OCI-LY7 (cell line): ENCODE data around the gene FLAD1. TPM values are rescaled to one million over a fixed set of nuclear protein-coding genes. Genes with fewer than 3 reads are reported as not detected.

Source experiments
- BruUV-seq: library from RNA; stranded (reverse); fragments of 400-500 nt; replicated peaks from 2 replicates; lab custom pipeline; 2021; lab: Mats Ljungman, UMichigan
- CTCF ChIA-PET: fragments of 300-600 bp; sonication (Branson Sonifier 250); formaldehyde crosslinking; loops from one replicate; lab custom pipeline; 2022; ENCODE audit warnings: antibody characterized with exemption; ENCODE audit not compliant: unreplicated experiment; lab: Charles Lee
- POLR2A ChIA-PET: fragments of 300-600 bp; sonication (Branson Sonifier 250); formaldehyde crosslinking; loops from one replicate; lab custom pipeline; 2022; ENCODE audit warnings: antibody characterized with exemption; lab: Charles Lee
- DNase-seq: peaks from one replicate; pipeline ENCODE4 v3.0.0-alpha.2; 2015; ENCODE audit warnings: low spot score
- H2AFZ ChIP-seq: fragments of 200-600 bp; sonication (generic), shearing (Covaris generic); 2 replicates; pipeline ENCODE4 v1.6.1; 2014; ENCODE audit warnings: mild to moderate bottlenecking, antibody characterized with exemption, low read length, moderate library complexity
- H3K27ac ChIP-seq: fragments of 200-600 bp; sonication (generic); 2 replicates; pipeline ENCODE4 v1.5.1; 2014; ENCODE audit warnings: mixed run types, low read depth, mild to moderate bottlenecking, moderate library complexity, low read length, inconsistent platforms; ENCODE audit not compliant: poor library complexity, severe bottlenecking
- H3K36me3 ChIP-seq: fragments of 200-600 bp; sonication (generic); 2 replicates; pipeline ENCODE4 v1.6.1; 2014; ENCODE audit warnings: mild to moderate bottlenecking, antibody characterized with exemption, low read length, moderate library complexity, mixed read lengths; ENCODE audit not compliant: insufficient read depth
- H3K4me1 ChIP-seq: fragments of 200-600 bp; sonication (generic); 2 replicates; pipeline ENCODE4 v1.5.1; 2014; ENCODE audit warnings: mild to moderate bottlenecking, low read length; ENCODE audit not compliant: insufficient read depth, poor library complexity, severe bottlenecking
- H3K4me2 ChIP-seq: fragments of 200-600 bp; sonication (generic); 2 replicates; pipeline ENCODE4 v1.6.1; 2014; ENCODE audit warnings: mild to moderate bottlenecking, low read length
- H3K4me3 ChIP-seq: fragments of 200-600 bp; sonication (generic); 2 replicates; pipeline ENCODE4 v1.5.1; 2014; ENCODE audit warnings: mild to moderate bottlenecking, low read depth, low read length; ENCODE audit not compliant: poor library complexity, severe bottlenecking
- H3K79me2 ChIP-seq: fragments of 200-600 bp; sonication (generic); 2 replicates; pipeline ENCODE4 v1.6.1; 2016; ENCODE audit warnings: low read depth, mild to moderate bottlenecking, low read length, moderate library complexity, mixed read lengths; ENCODE audit not compliant: insufficient read depth
- H3K9me2 ChIP-seq: fragments of 200-600 bp; sonication (generic); 2 replicates; pipeline ENCODE4 v1.6.1; 2016; ENCODE audit warnings: mild to moderate bottlenecking, low read length, mixed read lengths; ENCODE audit not compliant: insufficient read depth
- H3K9me3 ChIP-seq: fragments of 200-600 bp; sonication (generic); 2 replicates; pipeline ENCODE4 v1.6.1; 2014; ENCODE audit warnings: mild to moderate bottlenecking, mixed run types, low read length, mixed read lengths
- H4K20me1 ChIP-seq: fragments of 200-600 bp; sonication (generic); 2 replicates; pipeline ENCODE4 v1.6.1; 2014; ENCODE audit warnings: mild to moderate bottlenecking, antibody characterized with exemption, low read length, moderate library complexity, mixed read lengths; ENCODE audit not compliant: insufficient read depth
- CTCF ChIP-seq: fragments of 200-600 bp; sonication (generic); conservative IDR thresholded peaks from 2 replicates; pipeline ENCODE4 v1.5.1; 2014; ENCODE audit warnings: mild to moderate bottlenecking, antibody characterized with exemption, low read length, moderate library complexity, mixed read lengths
- EZH2phosphoT487 ChIP-seq: fragments of 200-600 bp; sonication (generic); IDR thresholded peaks from 2 replicates; pipeline ENCODE4 v1.6.1; 2018; ENCODE audit warnings: low read depth, borderline replicate concordance, mild to moderate bottlenecking, mixed run types, antibody characterized with exemption, low read length, moderate library complexity, mixed read lengths
- intact Hi-C: fragments of 100-400 bp; cut with micrococcal nuclease; formaldehyde crosslinking; loops from one replicate; pipeline ENCODE4 v1.10.0; 2022; ENCODE audit not compliant: unreplicated experiment
- microRNA-seq: library from miRNA; unstranded; fragments of <30 nt; microRNA quantifications from one replicate; pipeline ENCODE4 v1.2.0, GENCODE V29; 2022; ENCODE audit warnings: borderline replicate concordance
- small RNA-seq: library from RNA; depleted of rRNA; stranded (forward); fragments of <200 nt; gene quantifications from one replicate; pipeline ENCODE3, GENCODE V24; 2014
- total RNA-seq, 2 experiments: library from RNA; depleted of rRNA in 1 of 2; stranded (reverse); fragments of >200 nt in 1 of 2; shearing (Covaris generic) in 1 of 2; gene quantifications; 2 replicates each; pipeline ENCODE4 v1.2.3, GENCODE V29; 2014 to 2022

The FLAD1 gene
- total RNA-seq, 2 experiments from 2014 or later = 52.7 to 57.9 TPM

GRCh38 chr1:155039308-155039669 lies 56.1 kb downstream of the FLAD1 start:
- ChIA-PET POLR2A (interaction anchor here (0.6 kb wide), 1 partner anchor 370 kb away, joined by 3 read pairs; no protein-coding TSS in a partner anchor), CTCF (no interaction called here)
- Histone ChIP-seq H3K9me3 (no peaks in the 10 kb centered on the region), H3K79me2 (no peaks in the 10 kb centered on the region), H3K4me2 (no peak overlapping the region), H4K20me1 (no peaks in the 10 kb centered on the region), H3K27ac (no peak overlapping the region), H2AFZ (no peak overlapping the region), H3K9me2 (no peaks in the 10 kb centered on the region), H3K4me3 (no peak overlapping the region), H3K36me3 (no peaks in the 10 kb centered on the region), H3K4me1 (no peaks in the 10 kb centered on the region)
- BruUV-seq = no TSS peak
- TF ChIP-seq EZH2phosphoT487 = no peak
- TF ChIP-seq CTCF = no peak
- DNase-seq = no peak
- intact Hi-C loops = no loop called here

GRCh38 chr1:155040358-155041093 lies 57.4 kb downstream of the FLAD1 start:
- H3K4me2 ChIP-seq = no peak overlapping the region
- no peak overlapping the region for H3K27ac ChIP-seq
- TF ChIP-seq EZH2phosphoT487 (no peak), CTCF (no peak)
- H3K79me2 ChIP-seq = no peaks in the 10 kb centered on the region
- no peaks in the 10 kb centered on the region for H3K9me2 ChIP-seq
- CTCF ChIA-PET = no interaction called here
- intact Hi-C loops = no loop called here
- BruUV-seq = no TSS peak
- DNase-seq = no peak
- no peaks in the 10 kb centered on the region for H3K36me3 ChIP-seq
- no peaks in the 10 kb centered on the region for H3K9me3 ChIP-seq
- H3K4me1 ChIP-seq = peaks cover 7% of the 10 kb centered on the region
- POLR2A ChIA-PET = no interaction called here
- no peak overlapping the region for H2AFZ ChIP-seq
- no peak overlapping the region for H3K4me3 ChIP-seq
- no peaks in the 10 kb centered on the region for H4K20me1 ChIP-seq

Small RNA genes lying within 50 kb of the gene (microRNA-seq; reads per million reads assigned to microRNA genes)
- not detected for gene MIR4258

Small RNA genes lying within 50 kb of the gene (small RNA-seq; reads per million reads assigned to genes)
- not detected for gene MIR4258
- not detected for gene RF00017

Other genes with a start within 250 kb of the FLAD1 start
- 11.4 and 14.8 TPM in 2 replicates for gene KCNN3, start 113.1 kb upstream of the FLAD1 start, total RNA-seq (2014; rRNA removed; shearing (Covaris generic))
- gene KCNN3, start 113.1 kb upstream of the FLAD1 start, total RNA-seq (2022) = 44.5 and 50.8 TPM in 2 replicates
- gene PMVK, start 46.6 kb upstream of the FLAD1 start, total RNA-seq (2014; rRNA removed; shearing (Covaris generic)) = 16.3 and 19.1 TPM in 2 replicates
- 45.9 and 54.0 TPM in 2 replicates for gene PMVK, start 46.6 kb upstream of the FLAD1 start, total RNA-seq (2022)
- gene PBXIP1, start 27.2 kb upstream of the FLAD1 start, total RNA-seq (2014; rRNA removed; shearing (Covaris generic)) = 23.8 and 26.6 TPM in 2 replicates
- 37.7 and 39.8 TPM in 2 replicates for gene PBXIP1, start 27.2 kb upstream of the FLAD1 start, total RNA-seq (2022)
- 36.5 and 44.3 TPM in 2 replicates for gene PYGO2, start 21.6 kb upstream of the FLAD1 start, total RNA-seq (2014; rRNA removed; shearing (Covaris generic))
- 47.3 and 53.1 TPM in 2 replicates for gene PYGO2, start 21.6 kb upstream of the FLAD1 start, total RNA-seq (2022)
- 31.4 and 37.6 TPM in 2 replicates for gene SHC1, start 12.6 kb upstream of the FLAD1 start, total RNA-seq (2014; rRNA removed; shearing (Covaris generic))
- 77.4 and 84.0 TPM in 2 replicates for gene SHC1, start 12.6 kb upstream of the FLAD1 start, total RNA-seq (2022)
- 149 and 204 TPM in 2 replicates for gene CKS1B, start 8.7 kb upstream of the FLAD1 start, total RNA-seq (2014; rRNA removed; shearing (Covaris generic))
- gene CKS1B, start 8.7 kb upstream of the FLAD1 start, total RNA-seq (2022) = 230 and 260 TPM in 2 replicates
- 0.95 and 2.3 TPM in 2 replicates for gene LENEP, start 10.2 kb downstream of the FLAD1 start, total RNA-seq (2014; rRNA removed; shearing (Covaris generic))
- 0.78 and 1.5 TPM in 2 replicates for gene LENEP, start 10.2 kb downstream of the FLAD1 start, total RNA-seq (2022)
- 14.2 and 16.3 TPM in 2 replicates for gene ZBTB7B, start 19.5 kb downstream of the FLAD1 start, total RNA-seq (2014; rRNA removed; shearing (Covaris generic))
- gene ZBTB7B, start 19.5 kb downstream of the FLAD1 start, total RNA-seq (2022) = 22.2 and 23.2 TPM in 2 replicates
- 0.85 and 1.7 TPM in 2 replicates for gene DCST2, start 50.4 kb downstream of the FLAD1 start, total RNA-seq (2014; rRNA removed; shearing (Covaris generic))
- 2.0 and 3.9 TPM in 2 replicates for gene DCST2, start 50.4 kb downstream of the FLAD1 start, total RNA-seq (2022)
- gene DCST1, start 50.5 kb downstream of the FLAD1 start, total RNA-seq (2014; rRNA removed; shearing (Covaris generic)) = not detected in 2 replicates
- gene DCST1, start 50.5 kb downstream of the FLAD1 start, total RNA-seq (2022) = not detected in 2 replicates
- gene ADAM15, start 68.0 kb downstream of the FLAD1 start, total RNA-seq (2014; rRNA removed; shearing (Covaris generic)) = 14.2 and 19.7 TPM in 2 replicates
- 50.4 and 56.1 TPM in 2 replicates for gene ADAM15, start 68.0 kb downstream of the FLAD1 start, total RNA-seq (2022)
- 10.5 and 11.5 TPM in 2 replicates for gene EFNA4, start 80.4 kb downstream of the FLAD1 start, total RNA-seq (2014; rRNA removed; shearing (Covaris generic))
- gene EFNA4, start 80.4 kb downstream of the FLAD1 start, total RNA-seq (2022) = 9.0 and 10.1 TPM in 2 replicates
- 5.7 and 6.7 TPM in 2 replicates for gene EFNA3, start 95.5 kb downstream of the FLAD1 start, total RNA-seq (2014; rRNA removed; shearing (Covaris generic))
- gene EFNA3, start 95.5 kb downstream of the FLAD1 start, total RNA-seq (2022) = 4.8 and 10.8 TPM in 2 replicates
- not detected in 2 replicates for gene EFNA1, start 144.5 kb downstream of the FLAD1 start, total RNA-seq (2014; rRNA removed; shearing (Covaris generic))
- gene EFNA1, start 144.5 kb downstream of the FLAD1 start, total RNA-seq (2022) = not detected in 2 replicates
- 11.6 and 12.3 TPM in 2 replicates for gene SLC50A1, start 152.5 kb downstream of the FLAD1 start, total RNA-seq (2014; rRNA removed; shearing (Covaris generic))
- 46.1 and 48.0 TPM in 2 replicates for gene SLC50A1, start 152.5 kb downstream of the FLAD1 start, total RNA-seq (2022)
- 32.5 and 41.8 TPM in 2 replicates for gene DPM3, start 157.2 kb downstream of the FLAD1 start, total RNA-seq (2014; rRNA removed; shearing (Covaris generic))
- 56.2 and 65.9 TPM in 2 replicates for gene DPM3, start 157.2 kb downstream of the FLAD1 start, total RNA-seq (2022)
- 80.5 and 128 TPM in 2 replicates for gene KRTCAP2, start 190.0 kb downstream of the FLAD1 start, total RNA-seq (2014; rRNA removed; shearing (Covaris generic))
- 141 and 166 TPM in 2 replicates for gene KRTCAP2, start 190.0 kb downstream of the FLAD1 start, total RNA-seq (2022)
- 1.3 and 3.1 TPM in 2 replicates for gene TRIM46, start 190.5 kb downstream of the FLAD1 start, total RNA-seq (2014; rRNA removed; shearing (Covaris generic))
- gene TRIM46, start 190.5 kb downstream of the FLAD1 start, total RNA-seq (2022) = 3.9 and 4.5 TPM in 2 replicates
- gene THBS3, start 224.6 kb downstream of the FLAD1 start, total RNA-seq (2014; rRNA removed; shearing (Covaris generic)) = 6.9 and 11.1 TPM in 2 replicates
- 28.7 and 37.1 TPM in 2 replicates for gene THBS3, start 224.6 kb downstream of the FLAD1 start, total RNA-seq (2022)
- 67.6 and 70.2 TPM in 2 replicates for gene MTX1, start 225.4 kb downstream of the FLAD1 start, total RNA-seq (2014; rRNA removed; shearing (Covaris generic))
- 43.9 and 45.7 TPM in 2 replicates for gene MTX1, start 225.4 kb downstream of the FLAD1 start, total RNA-seq (2022)